Measurements from ENCODE around the gene INSR.

INSR gene

DNA sequence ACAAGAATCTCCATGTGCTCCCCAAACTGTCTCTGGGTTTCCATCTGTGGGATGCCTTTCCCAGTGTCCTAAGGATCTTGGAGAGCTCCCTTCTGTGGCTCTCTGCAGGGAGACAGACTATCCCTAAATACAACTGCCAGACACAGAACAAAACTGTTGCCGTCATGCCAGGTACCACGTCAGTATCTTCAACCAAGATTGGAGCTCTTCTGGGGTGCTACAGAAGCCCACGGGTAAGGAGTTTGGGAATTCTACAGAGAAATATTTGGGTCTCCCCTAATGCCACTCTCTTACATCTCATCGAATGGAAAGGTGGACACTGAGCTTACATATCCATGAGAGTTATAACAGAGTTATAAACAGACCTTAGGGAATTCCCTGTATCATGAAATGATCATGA lies 230.9 kb downstream of the INSR start:
- Histone ChIP-seq H4K8ac (ENCODE audit: low read length) (no peak overlapping the region), H3K4me1 (ENCODE audit: control insufficient read depth, insufficient read depth, low read depth, low read length) (no peaks in the 10 kb centered on the region), H3K4me3 (ENCODE audit: insufficient read depth in 1 of 2, low read depth in 1 of 2, low read length in 2 of 2) (no peak overlapping the region), H3K9me3 (ENCODE audit: control insufficient read depth, low read length) (no peaks in the 10 kb centered on the region), H3K4ac (ENCODE audit: low read depth in 1 of 2, low read length in 2 of 2) (no peak overlapping the region), H3K18ac (ENCODE audit: low read depth in 1 of 2, low read length in 2 of 2) (no peak overlapping the region), H3K36me3 (ENCODE audit: control insufficient read depth in 1 of 2, insufficient read depth in 2 of 2, low read depth in 1 of 2, low read length in 2 of 2) (no peaks in the 10 kb centered on the region), H2BK5ac (ENCODE audit: low read depth, low read length, poor library complexity, severe bottlenecking) (no peak overlapping the region), H2AK5ac (ENCODE audit: low read length, severe bottlenecking) (no peak overlapping the region), H3K79me1 (replicated peaks; ENCODE audit: low read length, poor library complexity, severe bottlenecking) (no peaks in the 10 kb centered on the region), H3K9ac (ENCODE audit: low read length) (no peak overlapping the region), H3K27ac (ENCODE audit: low read length, poor library complexity, severe bottlenecking) (no peak overlapping the region), H2BK120ac (ENCODE audit: low read depth, low read length) (no peak overlapping the region), H3K23ac (ENCODE audit: low read length in 2 of 2) (no peak overlapping the region), H3K14ac (ENCODE audit: low read length in 2 of 2) (no peak overlapping the region), H4K91ac (ENCODE audit: low read length) (no peak overlapping the region), H2BK15ac (ENCODE audit: low read depth, poor library complexity, severe bottlenecking) (no peak overlapping the region), H2BK12ac (ENCODE audit: low read length in 2 of 2) (no peak overlapping the region), H3K4me2 (ENCODE audit: low read length, poor library complexity, severe bottlenecking) (no peak overlapping the region), H3K27me3 (ENCODE audit: control insufficient read depth in 1 of 2, insufficient read depth in 1 of 2, low read length in 2 of 2) (no peaks in the 10 kb centered on the region), H2AFZ (ENCODE audit: low read depth, low read length) (no peak overlapping the region)
- 96% methylated on average over 3 of the region's 4 CpGs for WGBS
- no peak for DNase-seq

All from mesenchymal stem cell (in vitro differentiated cells and primary cell).